Measurements from ENCODE around the gene PCYOX1L.

DNA sequence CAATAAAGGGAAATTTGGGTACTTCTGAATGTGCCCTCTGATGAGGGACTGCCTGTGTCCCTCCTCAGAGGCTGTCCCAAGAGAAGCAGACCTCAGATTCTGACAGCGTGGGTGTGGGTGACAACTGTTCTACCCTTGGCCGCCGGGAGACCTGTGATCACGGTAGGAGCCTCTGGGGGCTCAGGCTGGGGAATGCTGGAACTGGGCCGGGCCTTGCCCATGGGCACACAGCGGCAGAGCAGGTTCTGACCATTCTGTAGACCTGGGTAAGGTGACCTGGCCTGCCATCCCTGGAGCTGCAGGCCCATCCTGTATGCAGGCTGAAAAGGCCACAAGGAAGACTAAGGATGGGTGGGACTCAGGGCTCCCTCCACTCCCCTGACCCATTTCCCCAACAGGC is 42.1 kb upstream of the PCYOX1L start:
- TF ChIP-seq TAF1 (IDR thresholded peaks at IDR 0.05; ENCODE audit: borderline replicate concordance, low read depth, low read length) (no peak), POLR2AphosphoS5 (IDR thresholded peaks at IDR 0.05; ENCODE audit: low read depth, low read length) (no peak)

Data from GM12892 (cell line).